Pulmonary artery endothelial cell (primary cell): ENCODE measurements around the gene KMT2D. TPM values are rescaled to one million over a fixed set of nuclear protein-coding genes. Genes with fewer than 3 reads are reported as not detected.
A peak's percentile ranks its signal among the peaks of the same experiment; 100 is the strongest.
"Not testable (repeated sequence)": the region's sequence is repeated elsewhere in the genome, so short reads cannot be mapped to it uniquely, and the experiment has no call there.

Experiments used
- DNase-seq: peaks from one replicate; pipeline ENCODE4 v3.0.0-alpha.2; 2011; ENCODE audit warnings: low read depth, low spot score
- total RNA-seq: library from RNA; depleted of rRNA; stranded (reverse); fragments of >200 nt; gene quantifications from 2 replicates; pipeline ENCODE4 v1.2.3, GENCODE V29; 2014

The KMT2D gene
- total RNA-seq, 1 donor from 2014 or later = 29.7 TPM

DNA sequence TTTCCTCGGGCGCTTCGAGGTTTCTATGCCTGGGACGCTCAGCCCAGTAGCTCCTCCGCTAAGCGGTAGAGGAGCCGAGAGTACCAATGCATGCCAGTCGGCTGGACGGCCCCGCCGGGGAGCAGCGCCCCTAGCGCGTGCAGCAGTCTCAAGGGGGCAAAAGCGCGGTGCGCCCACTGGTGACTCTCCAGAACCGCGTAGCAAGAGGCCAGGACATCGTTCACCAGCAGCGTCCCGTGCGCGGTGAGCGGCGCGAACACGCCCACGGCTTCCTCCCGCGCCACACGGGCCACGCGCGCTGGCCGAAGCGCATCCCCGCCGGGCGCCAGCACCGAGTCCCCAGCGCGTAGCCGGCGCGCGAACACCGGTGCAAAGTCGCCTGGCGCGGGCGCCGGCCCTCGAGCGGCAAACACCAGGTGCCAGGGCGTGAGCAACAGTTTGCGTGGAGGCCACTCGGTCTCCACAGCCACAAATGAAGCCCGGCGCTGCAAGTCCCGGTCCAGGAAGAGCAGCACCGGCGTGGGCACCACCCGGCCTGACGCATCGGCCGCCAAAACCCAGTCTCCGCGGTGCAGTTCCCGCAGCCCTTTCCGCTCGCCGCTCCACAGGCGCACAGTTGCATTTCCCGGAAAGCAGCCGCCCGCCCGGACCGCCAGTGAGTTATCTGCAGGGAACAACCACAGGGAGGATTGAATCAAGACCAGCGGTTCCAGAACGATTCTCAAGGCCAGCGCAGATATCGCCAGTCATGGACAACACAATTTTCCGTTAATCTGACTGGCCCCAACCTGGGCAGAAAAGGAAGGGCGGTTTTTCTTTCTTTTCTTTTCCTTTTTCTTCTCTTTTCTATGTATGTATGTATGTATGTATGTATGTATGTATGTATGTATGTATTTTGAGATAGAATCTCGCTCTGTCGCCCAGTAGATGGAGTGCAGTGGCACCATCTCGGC lies 29.5 kb upstream of the KMT2D start:
- DNase-seq = no peak

DNA sequence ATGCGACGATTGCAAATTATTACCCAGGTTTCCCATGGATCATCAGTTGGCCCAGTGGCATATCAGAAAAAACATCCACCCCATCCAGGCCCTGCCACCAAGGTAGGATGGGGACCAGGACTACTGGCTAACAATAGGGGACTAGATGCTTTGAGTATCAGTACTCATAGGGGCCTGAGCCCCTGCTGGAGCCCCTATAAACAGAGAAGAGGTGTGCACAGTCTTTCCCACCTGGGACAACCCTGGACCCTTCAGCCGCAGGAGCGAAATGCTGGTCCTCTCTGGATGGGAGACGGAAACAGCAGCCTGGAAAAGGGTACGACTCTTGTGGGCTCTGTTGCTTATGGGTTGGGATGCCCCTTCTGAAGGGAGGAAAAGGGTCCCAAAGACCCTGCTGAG lies 28.3 kb upstream of the KMT2D start:
- DNase-seq = no peak

GRCh38 chr12:49088150-49088931 lies 27.7 kb upstream of the KMT2D start:
- peak; percentile 78 for DNase-seq

- no peak for DNase-seq
Observed at GRCh38 chr12:49086116-49086515, 25.5 kb upstream of the KMT2D start.

DNA sequence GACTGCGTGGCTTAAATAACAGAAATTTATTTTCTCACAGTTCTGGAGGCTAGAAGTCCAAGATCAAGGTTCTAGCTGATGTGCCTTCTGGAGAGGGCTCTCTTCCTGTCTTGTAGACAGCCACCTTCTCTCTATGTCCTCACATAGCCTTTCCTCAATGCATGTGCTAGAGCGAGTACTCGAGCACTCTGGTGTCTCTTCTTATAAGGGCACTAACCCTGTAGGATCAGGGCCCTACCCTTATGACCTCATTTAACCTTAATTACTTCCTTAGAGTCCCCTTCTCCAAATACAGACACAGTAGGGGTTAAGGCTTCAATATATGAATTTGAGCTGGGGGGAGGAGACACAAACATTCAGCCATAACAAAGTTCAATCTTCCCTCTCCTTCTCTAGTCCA lies 23.8 kb upstream of the KMT2D start:
- DNase-seq = no peak

DNA sequence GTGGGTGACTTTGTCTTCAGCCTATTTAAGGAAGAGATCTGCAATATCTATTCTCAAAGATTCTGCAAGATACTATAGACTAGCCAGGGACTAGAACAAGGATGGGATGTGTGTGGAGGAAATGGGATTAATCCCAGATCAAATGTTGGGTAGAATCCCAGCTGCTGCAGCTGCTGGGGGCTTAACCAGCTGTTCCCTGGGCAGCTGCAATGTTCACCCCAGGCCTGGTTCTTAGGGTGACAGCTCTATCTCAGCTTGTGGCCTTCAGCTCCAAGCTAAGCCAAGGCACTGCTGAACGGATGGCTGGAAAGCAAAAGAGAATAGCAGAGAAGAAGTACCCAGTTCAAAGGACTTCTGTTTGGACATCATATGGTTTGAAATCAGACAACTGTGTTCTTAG lies 19.2 kb upstream of the KMT2D start:
- DNase-seq = no peak

- DNase-seq = no peak
Observed at GRCh38 chr12:49070971-49071370, 10.4 kb upstream of the KMT2D start.

GRCh38 chr12:49069507-49070346 lies 9.1 kb upstream of the KMT2D start, which contains the start of gene RHEBL1:
Gene RHEBL1, minus strand, starts transcription at chr12:49069979. Its CDS starts 194 bp downstream, at chr12:49069785.
- peak; percentile 88 for DNase-seq

DNA sequence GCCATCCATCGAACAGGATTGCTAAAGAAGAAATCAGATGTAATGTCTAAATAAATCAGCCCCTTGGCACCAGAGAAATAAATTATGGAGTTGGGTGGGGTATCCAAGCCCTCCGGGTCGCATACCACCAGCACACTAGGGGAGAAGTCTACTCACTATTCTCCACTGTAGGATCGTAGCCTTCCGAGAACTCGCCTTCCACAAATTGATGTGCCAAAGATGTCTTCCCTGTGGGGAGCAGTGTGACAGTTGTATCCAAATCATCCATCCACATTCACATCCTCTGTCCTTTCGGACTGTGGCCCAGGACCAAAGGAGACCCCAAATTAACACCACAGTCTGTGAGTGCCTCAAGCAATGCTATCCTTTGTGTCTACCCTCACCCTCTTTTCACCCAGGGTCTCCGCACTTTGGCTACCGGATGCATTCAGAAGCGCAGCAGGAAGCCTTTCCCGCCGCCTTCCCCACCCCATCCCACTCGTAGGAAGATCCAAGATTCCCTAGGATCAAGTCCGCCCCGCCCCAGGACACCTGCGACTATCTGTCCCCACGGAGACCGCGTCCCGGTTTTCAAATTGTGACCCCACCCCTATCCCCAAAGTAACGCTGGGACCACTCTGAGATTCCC lies 8.4 kb upstream of the KMT2D start:
- no peak for DNase-seq

- DNase-seq = no peak
Observed at GRCh38 chr12:49066120-49066519, 5.5 kb upstream of the KMT2D start.

DNA sequence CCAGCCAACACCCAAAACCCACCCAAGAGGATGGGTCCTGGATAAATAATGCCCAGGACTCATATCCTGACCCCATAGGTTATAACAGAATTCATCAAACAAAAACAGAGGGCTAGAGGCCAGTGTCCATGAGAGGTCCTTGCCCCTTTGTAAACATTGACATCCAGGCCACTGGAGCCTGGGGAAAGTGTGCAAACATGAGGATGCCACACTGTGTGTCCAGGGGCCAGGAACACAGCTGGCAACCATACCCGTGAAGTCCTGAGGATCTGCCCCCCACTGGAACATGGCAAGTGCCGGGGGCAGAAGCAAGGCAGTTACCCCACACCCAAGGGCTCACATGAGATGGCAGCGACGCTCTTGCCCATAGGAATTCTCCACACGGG lies 4.2 kb upstream of the KMT2D start:
- no peak for DNase-seq

- DNase-seq = not testable (repeated sequence)
Observed at GRCh38 chr12:49061916-49062315, 1.3 kb upstream of the KMT2D start.

GRCh38 chr12:49061157-49061650 lies 610 bp upstream of the KMT2D start:
- DNase-seq = no peak

DNA sequence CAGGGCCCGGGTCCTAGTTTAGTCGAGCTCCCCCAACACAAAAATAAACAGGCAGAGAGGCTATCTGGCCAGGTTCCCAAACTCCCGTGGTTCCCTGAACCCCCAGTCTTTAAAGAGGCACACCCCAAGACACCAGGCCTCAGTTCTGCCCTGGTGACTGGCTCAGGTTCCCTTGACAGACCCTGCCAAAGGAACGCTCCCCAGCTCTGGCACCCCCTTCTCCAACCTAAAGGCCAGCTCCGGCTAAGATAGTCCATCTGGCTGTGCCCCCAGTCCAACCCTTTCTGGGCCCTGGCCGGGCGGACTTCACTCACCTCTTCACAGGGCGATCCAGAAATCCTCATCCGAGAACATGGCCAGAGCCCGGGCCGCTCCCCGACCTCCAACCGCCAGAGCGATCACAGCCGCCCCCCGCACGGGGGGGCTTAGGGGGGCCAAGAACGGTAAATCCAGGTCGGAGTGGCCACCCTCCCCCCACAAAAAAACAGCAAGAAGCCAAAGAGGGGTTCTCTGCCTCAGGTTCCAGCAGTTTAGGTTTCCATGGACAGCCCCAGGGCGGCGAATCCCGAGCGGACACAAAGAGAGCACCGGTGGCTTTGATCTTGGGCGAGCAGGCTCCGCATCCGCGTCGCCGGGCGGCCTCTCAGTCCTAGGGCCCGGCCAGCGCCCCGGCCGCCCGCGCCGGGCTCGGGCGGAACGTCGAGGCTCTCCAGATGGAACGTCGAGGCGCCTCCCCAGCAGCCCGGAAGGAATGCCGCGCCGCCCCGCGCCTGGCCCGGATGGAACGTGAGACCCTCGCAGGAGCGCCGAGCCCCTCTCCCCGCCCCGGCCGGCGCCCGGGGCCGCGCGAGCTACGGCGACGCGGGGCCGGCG lies 1.1 kb downstream of the KMT2D start:
- no peak for DNase-seq

DNA sequence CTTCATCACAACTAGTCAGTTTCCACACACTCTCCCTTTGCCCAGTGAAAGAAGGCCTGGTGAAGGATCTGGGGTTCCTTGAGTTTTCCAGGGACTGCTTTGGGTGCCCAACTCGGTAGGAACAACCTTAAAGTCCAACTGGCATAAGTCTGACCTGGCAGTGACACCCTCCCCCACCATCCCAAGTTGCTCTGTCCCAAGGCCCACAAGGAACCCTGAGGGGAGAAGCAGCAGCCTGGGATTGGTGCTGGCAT lies 1.6 kb downstream of the KMT2D start:
- no peak for DNase-seq

DNA sequence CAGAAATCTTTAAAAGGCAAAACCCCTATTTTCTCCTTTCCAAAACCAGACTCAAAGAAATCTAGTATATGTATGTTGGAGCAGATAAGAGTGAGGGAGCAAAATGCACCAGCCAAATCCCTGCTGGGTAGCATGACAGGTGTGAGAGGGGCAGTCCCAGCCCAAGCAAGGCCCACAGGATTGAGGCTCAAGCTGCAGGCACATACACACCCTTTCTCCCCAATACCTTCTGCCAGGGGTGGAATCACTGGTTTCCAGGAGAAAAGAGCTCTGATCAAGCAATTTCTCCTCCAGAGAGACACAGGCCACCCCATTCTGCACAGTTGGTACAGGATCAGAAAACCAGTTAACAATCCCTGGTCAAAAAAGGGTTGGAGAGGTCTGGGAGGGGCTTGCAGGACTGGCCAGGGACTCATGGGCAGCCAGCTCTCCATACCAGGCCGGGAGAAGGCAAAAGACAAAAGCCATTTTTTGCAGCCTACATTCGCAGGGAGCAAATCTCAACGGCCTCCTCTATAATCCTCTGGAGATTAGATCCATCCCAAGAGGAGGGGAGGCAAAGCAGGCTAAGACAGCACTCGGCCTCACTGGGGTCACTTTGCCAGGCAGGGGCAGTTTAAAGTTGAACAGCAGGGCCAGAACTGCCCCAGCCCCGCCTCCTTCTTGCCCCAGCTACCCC lies 2.1 kb downstream of the KMT2D start:
- no peak for DNase-seq

GRCh38 chr12:49057888-49058287 lies 2.7 kb downstream of the KMT2D start:
- no peak for DNase-seq

DNA sequence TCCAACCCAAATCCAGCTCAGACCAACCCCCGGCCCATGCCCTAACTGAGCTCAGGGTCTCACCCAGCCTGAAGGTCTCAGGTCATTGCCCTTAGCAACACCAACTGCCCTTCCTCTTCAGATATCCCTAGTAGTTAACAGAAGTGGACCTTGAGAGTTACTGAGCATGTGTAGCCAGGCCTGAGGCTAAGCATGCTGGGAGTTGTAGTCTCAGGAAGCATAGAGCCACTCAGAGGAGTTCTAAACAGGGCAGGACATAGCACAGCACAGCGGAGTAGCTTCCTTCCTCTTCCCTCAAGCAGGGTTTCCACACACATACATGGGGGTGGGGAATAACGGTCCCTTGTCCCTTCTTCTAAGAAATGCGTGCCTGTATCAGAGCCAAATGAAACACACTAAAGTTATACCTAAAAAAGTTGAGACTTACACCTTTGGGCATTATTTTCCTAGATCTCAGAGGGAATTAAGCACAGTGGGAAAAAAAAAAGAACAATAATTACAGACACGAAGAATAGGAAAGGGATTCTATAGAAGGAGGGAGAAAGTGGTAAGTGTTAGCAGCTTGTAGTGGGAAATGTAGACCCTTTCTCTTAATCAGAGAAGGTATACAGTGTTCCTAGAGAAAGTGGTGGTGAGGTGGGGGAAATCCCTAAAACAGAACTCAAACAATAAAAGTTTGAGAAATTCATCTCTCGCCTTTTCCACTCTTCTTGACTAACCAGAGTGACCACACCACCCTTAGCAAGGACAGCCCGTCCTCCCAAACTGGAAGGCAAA lies 4.4 kb downstream of the KMT2D start:
- DNase-seq = peak; percentile 64

GRCh38 chr12:49055092-49055491 lies 5.5 kb downstream of the KMT2D start:
- no peak for DNase-seq
